HK-2 (cell line): ENCODE results near the gene DLD.
"Not testable (repeated sequence)": the region's sequence is repeated elsewhere in the genome, so short reads cannot be mapped to it uniquely, and the experiment has no call there.

Source experiments
- DNase-seq: peaks from one replicate; pipeline ENCODE4 v3.0.0-alpha.2; 2018; ENCODE audit not compliant: unreplicated experiment

Gene DLD

GRCh38 chr7:107917763-107918651 is 27.0 kb downstream of the DLD start:
- DNase-seq, result no peak

GRCh38 chr7:107918948-107919347 is 28.0 kb downstream of the DLD start:
- DNase-seq, result no peak

- DNase-seq, result no peak
These were observed 29.2 kb downstream of the DLD start for GRCh38 chr7:107920048-107920772.

- DNase-seq, result not testable (repeated sequence)
These were observed 30.8 kb downstream of the DLD start for GRCh38 chr7:107921826-107922225.

GRCh38 chr7:107922886-107923285 is 31.9 kb downstream of the DLD start:
- no peak for DNase-seq

- DNase-seq, result no peak
These were observed 34.0 kb downstream of the DLD start for GRCh38 chr7:107924841-107925504.

GRCh38 chr7:107926481-107926880 is 35.5 kb downstream of the DLD start:
- no peak for DNase-seq

- DNase-seq, result no peak
These were observed 40.9 kb downstream of the DLD start for GRCh38 chr7:107931740-107932515.

GRCh38 chr7:107932805-107933204 is 41.8 kb downstream of the DLD start:
- no peak for DNase-seq

GRCh38 chr7:107933386-107934013 is 42.5 kb downstream of the DLD start:
- no peak for DNase-seq

- no peak for DNase-seq
These were observed 44.2 kb downstream of the DLD start for GRCh38 chr7:107934991-107935770.

GRCh38 chr7:107936312-107936711 is 45.3 kb downstream of the DLD start:
- no peak for DNase-seq

- no peak for DNase-seq
These were observed 46.5 kb downstream of the DLD start for GRCh38 chr7:107937531-107937930.

- DNase-seq, result no peak
These were observed 47.7 kb downstream of the DLD start for GRCh38 chr7:107938456-107939250.

- DNase-seq, result peak; percentile 32
These were observed 48.8 kb downstream of the DLD start for GRCh38 chr7:107939573-107940489.

- DNase-seq, result no peak
These were observed 50.0 kb downstream of the DLD start for GRCh38 chr7:107940951-107941350.

- no peak for DNase-seq
These were observed 52.0 kb downstream of the DLD start for GRCh38 chr7:107943018-107943417.

GRCh38 chr7:107944411-107945169 is 53.6 kb downstream of the DLD start:
- no peak for DNase-seq
